Breast epithelium (tissue), 3 donors: ENCODE measurements around the gene RAD21L1.

Experiments used
- POLR2A ChIP-seq: fragments of 450-650 bp; IDR thresholded peaks from one replicate; pipeline ENCODE4 v1.6.1; 2016; ENCODE audit warnings: antibody characterized with exemption, mild to moderate bottlenecking, moderate library complexity
- POLR2AphosphoS5 ChIP-seq, 3 donors: sonication (generic); formaldehyde crosslinking; IDR thresholded peaks; one replicate each; pipeline ENCODE4 v1.6.1; 2017; ENCODE audit warnings: antibody characterized with exemption in 3 of 3
- TF ChIP-seq, protein P1 (sequence below), 3 donors: fragments of 450-650 bp; IDR thresholded peaks; one replicate each; pipeline ENCODE4 v1.5.1; 2016 to 2017; ENCODE audit warnings: antibody characterized with exemption in 3 of 3, mild to moderate bottlenecking in 3 of 3, moderate library complexity in 3 of 3

DNA sequence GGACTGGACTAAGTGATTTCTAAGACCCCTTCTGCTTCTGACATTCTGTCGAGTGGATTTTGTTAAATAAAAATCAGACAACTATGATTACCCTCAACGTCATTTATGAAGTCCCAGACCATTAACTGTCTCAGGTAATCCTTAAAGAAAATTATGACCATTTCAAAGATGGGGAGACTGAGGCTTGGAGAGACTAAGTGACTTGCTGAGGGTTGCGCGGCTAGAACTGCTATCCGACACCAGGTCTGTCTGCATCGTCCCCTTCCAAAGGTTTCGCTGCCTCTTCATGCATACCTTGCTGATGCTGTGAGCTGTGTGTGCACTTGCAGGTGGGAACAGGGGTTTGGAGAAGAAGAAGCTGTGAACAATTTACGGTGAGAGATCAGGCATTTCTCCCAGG lies 43.4 kb downstream of the RAD21L1 start:
- TF ChIP-seq, protein P1, sequence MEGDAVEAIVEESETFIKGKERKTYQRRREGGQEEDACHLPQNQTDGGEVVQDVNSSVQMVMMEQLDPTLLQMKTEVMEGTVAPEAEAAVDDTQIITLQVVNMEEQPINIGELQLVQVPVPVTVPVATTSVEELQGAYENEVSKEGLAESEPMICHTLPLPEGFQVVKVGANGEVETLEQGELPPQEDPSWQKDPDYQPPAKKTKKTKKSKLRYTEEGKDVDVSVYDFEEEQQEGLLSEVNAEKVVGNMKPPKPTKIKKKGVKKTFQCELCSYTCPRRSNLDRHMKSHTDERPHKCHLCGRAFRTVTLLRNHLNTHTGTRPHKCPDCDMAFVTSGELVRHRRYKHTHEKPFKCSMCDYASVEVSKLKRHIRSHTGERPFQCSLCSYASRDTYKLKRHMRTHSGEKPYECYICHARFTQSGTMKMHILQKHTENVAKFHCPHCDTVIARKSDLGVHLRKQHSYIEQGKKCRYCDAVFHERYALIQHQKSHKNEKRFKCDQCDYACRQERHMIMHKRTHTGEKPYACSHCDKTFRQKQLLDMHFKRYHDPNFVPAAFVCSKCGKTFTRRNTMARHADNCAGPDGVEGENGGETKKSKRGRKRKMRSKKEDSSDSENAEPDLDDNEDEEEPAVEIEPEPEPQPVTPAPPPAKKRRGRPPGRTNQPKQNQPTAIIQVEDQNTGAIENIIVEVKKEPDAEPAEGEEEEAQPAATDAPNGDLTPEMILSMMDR (IDR thresholded peaks at IDR 0.05) = no peak
- TF ChIP-seq POLR2AphosphoS5 (IDR thresholded peaks at IDR 0.05) (no peak), POLR2A (no peak)
